ENCODE data around the gene REEP5. TPM values are rescaled to one million over a fixed set of nuclear protein-coding genes. Genes with fewer than 3 reads are reported as not detected.

REEP5 gene
- total and polyA plus RNA-seq, 2 of the 8 experiments (the other 6 are each of a cell fraction or from before 2014, with no cell fraction given), result 58.3 to 94.3 TPM

DNA sequence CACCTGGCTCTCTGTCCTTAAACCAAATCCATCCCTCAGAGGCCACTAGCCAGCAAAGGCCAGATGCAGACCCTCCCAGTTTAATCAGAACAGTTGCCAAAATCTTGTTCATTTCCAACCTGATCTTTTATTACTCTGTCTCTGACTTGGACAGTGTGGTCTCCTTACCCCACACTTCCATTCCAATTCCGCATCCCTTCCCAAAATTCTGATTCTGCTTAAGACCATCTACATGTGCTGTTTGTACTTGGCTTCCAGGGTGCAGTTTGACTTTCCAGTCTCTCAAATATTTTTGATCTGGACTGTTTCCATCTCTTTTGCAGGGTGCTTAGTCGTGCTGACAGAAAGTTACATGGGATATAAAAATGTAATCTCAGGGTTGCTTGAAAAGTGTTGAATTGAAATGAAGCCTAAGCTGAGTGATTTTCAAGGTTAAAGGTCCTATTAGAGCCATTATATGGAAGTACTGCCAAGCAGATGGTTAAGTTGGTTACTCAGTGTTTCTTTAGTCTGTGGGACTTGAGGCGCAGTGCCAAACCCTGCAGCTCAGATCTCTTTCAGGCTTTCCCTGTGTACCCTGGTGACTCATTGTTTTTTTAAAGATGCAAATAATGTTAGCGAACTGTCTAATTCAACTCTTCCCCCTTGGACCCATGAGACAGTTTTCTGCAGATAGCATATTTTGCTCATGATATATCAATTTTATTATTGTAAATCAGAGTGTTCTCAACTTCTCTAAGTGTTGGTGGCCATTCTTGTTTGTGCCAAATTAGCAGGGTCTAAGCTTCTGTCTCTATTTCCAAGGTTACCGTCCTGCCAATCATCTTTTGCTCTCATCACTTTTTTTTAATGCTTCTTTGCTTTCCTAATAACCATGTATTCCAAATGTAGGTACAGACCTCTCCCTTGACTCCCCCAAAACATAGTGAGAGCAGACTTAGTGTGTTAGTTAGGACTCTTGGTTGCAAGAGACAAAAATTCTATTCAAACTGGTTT, 36.4 kb upstream of the REEP5 start:
- H2AK5ac ChIP-seq (ENCODE audit: low read depth, low read length), result no peak overlapping the region
- no peak overlapping the region for H2BK15ac ChIP-seq (ENCODE audit: low read length)
- H2BK5ac ChIP-seq (ENCODE audit: low read depth, low read length), result no peak overlapping the region
- H3K27ac ChIP-seq (ENCODE audit: low read depth, low read length), result no peak overlapping the region
- H3K23me2 ChIP-seq (ENCODE audit: low read depth, low read length), result peaks cover 2% of the 10 kb centered on the region; the same call in 1 of the 2 replicates
- WGBS, 2 experiments (ENCODE audit: extremely low coverage in 1 of 2, insufficient coverage in 1 of 2, insufficient read length in 1 of 2, insufficient replicate concordance in 2 of 2, low coverage in 1 of 2, low lambda C conversion rate in 2 of 2, missing lambda C conversion rate in 1 of 2), result 77% methylated on average over 5 of the region's 5 CpGs; no CpG with 5 or more reads in 1 of the 2 experiments
- H3K36me3 ChIP-seq (ENCODE audit: control insufficient read depth in 2 of 4, insufficient read depth in 4 of 4, low read length in 3 of 4), result no peaks in the 10 kb centered on the region
- FAIRE-seq, result no peak
- no peak overlapping the region for H2AFZ ChIP-seq (ENCODE audit: low read length)
- H3K23ac ChIP-seq (ENCODE audit: insufficient read length), result no peak overlapping the region
- no peak overlapping the region for H3K14ac ChIP-seq (ENCODE audit: insufficient read length)
- H4K91ac ChIP-seq (replicated peaks; ENCODE audit: insufficient read length, low read length), result no peak overlapping the region
- no peak overlapping the region for H3K4me2 ChIP-seq (ENCODE audit: insufficient read depth in 1 of 2, low read depth in 2 of 2, low read length in 2 of 2)
- no peak overlapping the region for H4K8ac ChIP-seq (ENCODE audit: extremely low read depth, insufficient read depth, low read length)
- no peak overlapping the region for H2BK12ac ChIP-seq (ENCODE audit: low read depth, low read length)
- H3K18ac ChIP-seq (ENCODE audit: extremely low read depth, low read length), result no peak overlapping the region
- CTCF ChIA-PET (ENCODE audit: partially characterized antibody), result interaction anchor here (0.9 kb wide), 1 partner anchor 11 kb away, joined by 3 read pairs; no protein-coding TSS in a partner anchor
- no peaks in the 10 kb centered on the region for H3K79me1 ChIP-seq (ENCODE audit: low read depth, low read length)
- POLR2A ChIA-PET (ENCODE audit: partially characterized antibody), result interaction anchor here (0.7 to 1.2 kb wide), 2 partner anchors 18 to 20 kb away, joined by 3 to 4 read pairs; partner anchors contain the start of gene DCP2
- no peak overlapping the region for H2BK120ac ChIP-seq (replicated peaks; ENCODE audit: low read depth, low read length)
- H3K9ac ChIP-seq (replicated peaks in 1 of 4; ENCODE audit: extremely low read depth in 1 of 4, low read depth in 3 of 4, low read length in 3 of 4), result no peak overlapping the region
- DNase-seq (ENCODE audit: low read depth in 1 of 2, low spot score in 2 of 2), result no peak
- H2BK20ac ChIP-seq (ENCODE audit: low read length), result no peak overlapping the region
- H4K20me1 ChIP-seq (replicated peaks in 1 of 2; ENCODE audit: control insufficient read depth in 1 of 2, insufficient read depth in 2 of 2, low read length in 2 of 2), result no peaks in the 10 kb centered on the region
- H3K4me3 ChIP-seq (ENCODE audit: extremely low read depth in 1 of 4, insufficient read depth in 2 of 4, low read depth in 3 of 4, low read length in 4 of 4), result no peak overlapping the region
- peaks cover 3 to 9% of the 10 kb centered on the region in 2 experiments; a peak in 2 of 4 replicates for H3K9me3 ChIP-seq (ENCODE audit: insufficient read depth in 2 of 2, low read depth in 1 of 2, low read length in 1 of 2)
- no peaks in the 10 kb centered on the region for H3K27me3 ChIP-seq (replicated peaks in 1 of 4; ENCODE audit: control insufficient read depth in 3 of 4, extremely low read depth in 1 of 4, insufficient read depth in 3 of 4, low read length in 3 of 4)
- no peak overlapping the region for H4K5ac ChIP-seq (ENCODE audit: insufficient read length, low read depth, low read length)
- H3K56ac ChIP-seq (replicated peaks; ENCODE audit: insufficient read length, low read depth, low read length), result no peak overlapping the region
- H3K4me1 ChIP-seq (replicated peaks in 1 of 4; ENCODE audit: control insufficient read depth in 3 of 4, insufficient read depth in 4 of 4, low read length in 3 of 4), result peaks cover 0 to 6% (median 0%) of the 10 kb centered on the region in 4 experiments; a peak in 2 of 7 replicates
- no peaks in the 10 kb centered on the region for H3K79me2 ChIP-seq (ENCODE audit: control insufficient read depth in 1 of 2, insufficient read depth in 2 of 2, low read length in 2 of 2)
- peak overlapping the region; percentile 81 for H3K4ac ChIP-seq (replicated peaks; ENCODE audit: insufficient read length, low read depth, low read length)
- TF ChIP-seq HDAC2 (IDR thresholded peaks at IDR 0.05; ENCODE audit: borderline replicate concordance in 1 of 2, low read depth in 2 of 2, low read length in 2 of 2), result no peak
- no peak for TF ChIP-seq MAFK (IDR thresholded peaks at IDR 0.05; ENCODE audit: low read depth, low read length)
- no peak for TF ChIP-seq PHF8 (conservative IDR thresholded peaks at IDR 0.05; ENCODE audit: low read depth, low read length)
- TF ChIP-seq, protein P1, sequence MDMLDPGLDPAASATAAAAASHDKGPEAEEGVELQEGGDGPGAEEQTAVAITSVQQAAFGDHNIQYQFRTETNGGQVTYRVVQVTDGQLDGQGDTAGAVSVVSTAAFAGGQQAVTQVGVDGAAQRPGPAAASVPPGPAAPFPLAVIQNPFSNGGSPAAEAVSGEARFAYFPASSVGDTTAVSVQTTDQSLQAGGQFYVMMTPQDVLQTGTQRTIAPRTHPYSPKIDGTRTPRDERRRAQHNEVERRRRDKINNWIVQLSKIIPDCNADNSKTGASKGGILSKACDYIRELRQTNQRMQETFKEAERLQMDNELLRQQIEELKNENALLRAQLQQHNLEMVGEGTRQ (IDR thresholded peaks at IDR 0.05; ENCODE audit: low read length), result no peak
- TF ChIP-seq GTF2F1 (IDR thresholded peaks at IDR 0.05; ENCODE audit: borderline replicate concordance, low read depth, low read length), result no peak
- no peak for TF ChIP-seq POU5F1 (IDR thresholded peaks at IDR 0.05; ENCODE audit: low read depth, low read length)
- no peak for TF ChIP-seq SIN3A (conservative IDR thresholded peaks at IDR 0.05 in 1 of 2, IDR thresholded peaks at IDR 0.05 in 1 of 2; ENCODE audit: low read depth in 1 of 2, low read length in 2 of 2)
- no peak for TF ChIP-seq BCL11A (IDR thresholded peaks at IDR 0.05; ENCODE audit: low read depth in 2 of 2, low read length in 2 of 2)
- TF ChIP-seq ZNF274 (IDR thresholded peaks at IDR 0.05; ENCODE audit: borderline replicate concordance, extremely low read depth, low read length), result no peak
